Ishikawa (cell line): ENCODE data around the gene NOD2.
A peak's percentile ranks its signal among the peaks of the same experiment; 100 is the strongest.

Experiments used
- CREB1 ChIP-seq: IDR thresholded peaks from 2 replicates; pipeline ENCODE4 v1.6.1; 2012; ENCODE audit warnings: low read depth
- EGR1 ChIP-seq: IDR thresholded peaks from 2 replicates; pipeline ENCODE4 v1.6.1; 2012
- EP300 ChIP-seq: IDR thresholded peaks from 2 replicates; pipeline ENCODE4 v1.6.1; 2012; ENCODE audit warnings: borderline replicate concordance
- RAD21 ChIP-seq: IDR thresholded peaks from 2 replicates; pipeline ENCODE4 v1.6.1; 2012; ENCODE audit warnings: low read depth
- TAF1 ChIP-seq: IDR thresholded peaks from 2 replicates; pipeline ENCODE4 v1.6.1; 2012; ENCODE audit warnings: low read depth, mild to moderate bottlenecking
- ZBTB7A ChIP-seq: IDR thresholded peaks from 2 replicates; pipeline ENCODE4 v1.6.1; 2012; ENCODE audit warnings: low read depth
- TF ChIP-seq, protein P1 (sequence below): IDR thresholded peaks from 2 replicates; pipeline ENCODE4 v1.6.1; 2012
- TF ChIP-seq, protein P2 (sequence below): IDR thresholded peaks from 2 replicates; pipeline ENCODE4 v1.6.1; 2012; ENCODE audit warnings: low read depth, mild to moderate bottlenecking

DNA sequence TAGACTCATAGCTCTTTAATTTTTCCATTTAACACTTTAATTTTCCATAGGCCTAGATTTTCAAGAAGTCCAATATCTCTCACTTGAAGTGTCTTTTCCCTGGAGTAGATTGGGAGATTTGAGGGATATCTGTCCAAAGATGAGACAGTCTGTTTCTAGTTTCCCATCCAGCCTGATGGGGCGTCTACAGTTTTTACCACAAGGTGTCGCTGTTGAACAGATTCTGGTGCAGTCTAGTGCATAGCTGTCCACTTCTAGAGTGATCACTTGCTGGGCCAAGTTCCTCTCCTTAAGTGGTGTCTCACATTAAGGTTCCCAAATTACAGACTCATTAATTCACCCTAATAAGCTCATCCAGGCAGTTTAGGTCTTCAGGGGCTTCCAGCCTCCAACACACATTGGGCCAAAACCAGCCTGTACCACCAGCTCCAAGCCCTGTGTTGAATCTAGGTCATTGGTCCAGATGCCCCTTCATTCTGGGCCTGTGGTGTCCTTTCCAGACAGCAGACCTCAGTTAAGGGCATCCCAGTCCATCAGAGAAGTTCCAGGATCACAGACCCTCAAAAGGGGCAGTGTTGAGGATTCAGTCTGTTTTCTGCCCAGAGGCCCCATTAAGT lies 21.7 kb upstream of the NOD2 start:
- TF ChIP-seq EP300, result no peak
- TF ChIP-seq, protein P1, sequence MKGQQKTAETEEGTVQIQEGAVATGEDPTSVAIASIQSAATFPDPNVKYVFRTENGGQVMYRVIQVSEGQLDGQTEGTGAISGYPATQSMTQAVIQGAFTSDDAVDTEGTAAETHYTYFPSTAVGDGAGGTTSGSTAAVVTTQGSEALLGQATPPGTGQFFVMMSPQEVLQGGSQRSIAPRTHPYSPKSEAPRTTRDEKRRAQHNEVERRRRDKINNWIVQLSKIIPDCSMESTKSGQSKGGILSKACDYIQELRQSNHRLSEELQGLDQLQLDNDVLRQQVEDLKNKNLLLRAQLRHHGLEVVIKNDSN, result peak; percentile 6; the same call in 1 of the 2 replicates
- TF ChIP-seq TAF1, result no peak
- peak; percentile 51 for TF ChIP-seq RAD21
- no peak for TF ChIP-seq ZBTB7A
- TF ChIP-seq, protein P2, sequence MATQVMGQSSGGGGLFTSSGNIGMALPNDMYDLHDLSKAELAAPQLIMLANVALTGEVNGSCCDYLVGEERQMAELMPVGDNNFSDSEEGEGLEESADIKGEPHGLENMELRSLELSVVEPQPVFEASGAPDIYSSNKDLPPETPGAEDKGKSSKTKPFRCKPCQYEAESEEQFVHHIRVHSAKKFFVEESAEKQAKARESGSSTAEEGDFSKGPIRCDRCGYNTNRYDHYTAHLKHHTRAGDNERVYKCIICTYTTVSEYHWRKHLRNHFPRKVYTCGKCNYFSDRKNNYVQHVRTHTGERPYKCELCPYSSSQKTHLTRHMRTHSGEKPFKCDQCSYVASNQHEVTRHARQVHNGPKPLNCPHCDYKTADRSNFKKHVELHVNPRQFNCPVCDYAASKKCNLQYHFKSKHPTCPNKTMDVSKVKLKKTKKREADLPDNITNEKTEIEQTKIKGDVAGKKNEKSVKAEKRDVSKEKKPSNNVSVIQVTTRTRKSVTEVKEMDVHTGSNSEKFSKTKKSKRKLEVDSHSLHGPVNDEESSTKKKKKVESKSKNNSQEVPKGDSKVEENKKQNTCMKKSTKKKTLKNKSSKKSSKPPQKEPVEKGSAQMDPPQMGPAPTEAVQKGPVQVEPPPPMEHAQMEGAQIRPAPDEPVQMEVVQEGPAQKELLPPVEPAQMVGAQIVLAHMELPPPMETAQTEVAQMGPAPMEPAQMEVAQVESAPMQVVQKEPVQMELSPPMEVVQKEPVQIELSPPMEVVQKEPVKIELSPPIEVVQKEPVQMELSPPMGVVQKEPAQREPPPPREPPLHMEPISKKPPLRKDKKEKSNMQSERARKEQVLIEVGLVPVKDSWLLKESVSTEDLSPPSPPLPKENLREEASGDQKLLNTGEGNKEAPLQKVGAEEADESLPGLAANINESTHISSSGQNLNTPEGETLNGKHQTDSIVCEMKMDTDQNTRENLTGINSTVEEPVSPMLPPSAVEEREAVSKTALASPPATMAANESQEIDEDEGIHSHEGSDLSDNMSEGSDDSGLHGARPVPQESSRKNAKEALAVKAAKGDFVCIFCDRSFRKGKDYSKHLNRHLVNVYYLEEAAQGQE, result no peak
- TF ChIP-seq CREB1, result no peak
- TF ChIP-seq EGR1, result no peak
